Endothelial cell of umbilical vein (primary cell): ENCODE data around the gene TMEM87B.

Source experiments
- EZH2 ChIP-seq: IDR thresholded peaks from 2 replicates; pipeline ENCODE4 v1.6.1; 2012; ENCODE audit warnings: borderline replicate concordance, low read depth, mild to moderate bottlenecking, moderate library complexity, low read length, inconsistent platforms; ENCODE audit not compliant: severe bottlenecking
- FOS ChIP-seq: IDR thresholded peaks from 2 replicates; pipeline ENCODE4 v1.6.1; 2011; ENCODE audit warnings: mild to moderate bottlenecking, low read length, moderate library complexity, borderline replicate concordance; ENCODE audit not compliant: insufficient read depth
- GATA2 ChIP-seq: IDR thresholded peaks from 2 replicates; pipeline ENCODE4 v1.7.0; 2011; ENCODE audit warnings: low read depth, mild to moderate bottlenecking, moderate library complexity, mixed read lengths, low read length; ENCODE audit not compliant: insufficient read length, insufficient read depth
- JUN ChIP-seq: IDR thresholded peaks from 2 replicates; pipeline ENCODE4 v1.6.1; 2011; ENCODE audit warnings: borderline replicate concordance, low read depth; ENCODE audit not compliant: insufficient read length, insufficient read depth
- MYC ChIP-seq: IDR thresholded peaks from one replicate; pipeline ENCODE4 v1.6.1; 2011; ENCODE audit warnings: mild to moderate bottlenecking, low read depth, low read length
- POLR2A ChIP-seq: IDR thresholded peaks from 2 replicates; pipeline ENCODE4 v1.6.1; 2012; ENCODE audit warnings: low read depth, mild to moderate bottlenecking, control low read depth, low read length
- POLR2AphosphoS5 ChIP-seq: IDR thresholded peaks from 2 replicates; pipeline ENCODE4 v1.6.1; 2012; ENCODE audit warnings: low read depth, mild to moderate bottlenecking, control low read depth, low read length, moderate library complexity; ENCODE audit not compliant: insufficient read depth
- TF ChIP-seq, protein P1 (sequence below), 2 donors: IDR thresholded peaks; 1 replicate in 1 of 2; 2 replicates in 1 of 2; pipeline ENCODE4 v1.5.1; 2011; ENCODE audit warnings: low read length in 2 of 2, mild to moderate bottlenecking in 2 of 2, moderate library complexity in 2 of 2, control low read depth in 1 of 2, inconsistent platforms in 1 of 2, low read depth in 1 of 2; ENCODE audit not compliant: insufficient read depth in 1 of 2; ENCODE audit errors: extremely low read depth in 1 of 2
- TF ChIP-seq, protein P2 (sequence below): IDR thresholded peaks from 2 replicates; pipeline ENCODE4 v1.6.1; 2011; ENCODE audit not compliant: insufficient read depth, insufficient read length

GRCh38 chr2:112129060-112129459, 74.0 kb downstream of the TMEM87B start:
- TF ChIP-seq, protein P1, sequence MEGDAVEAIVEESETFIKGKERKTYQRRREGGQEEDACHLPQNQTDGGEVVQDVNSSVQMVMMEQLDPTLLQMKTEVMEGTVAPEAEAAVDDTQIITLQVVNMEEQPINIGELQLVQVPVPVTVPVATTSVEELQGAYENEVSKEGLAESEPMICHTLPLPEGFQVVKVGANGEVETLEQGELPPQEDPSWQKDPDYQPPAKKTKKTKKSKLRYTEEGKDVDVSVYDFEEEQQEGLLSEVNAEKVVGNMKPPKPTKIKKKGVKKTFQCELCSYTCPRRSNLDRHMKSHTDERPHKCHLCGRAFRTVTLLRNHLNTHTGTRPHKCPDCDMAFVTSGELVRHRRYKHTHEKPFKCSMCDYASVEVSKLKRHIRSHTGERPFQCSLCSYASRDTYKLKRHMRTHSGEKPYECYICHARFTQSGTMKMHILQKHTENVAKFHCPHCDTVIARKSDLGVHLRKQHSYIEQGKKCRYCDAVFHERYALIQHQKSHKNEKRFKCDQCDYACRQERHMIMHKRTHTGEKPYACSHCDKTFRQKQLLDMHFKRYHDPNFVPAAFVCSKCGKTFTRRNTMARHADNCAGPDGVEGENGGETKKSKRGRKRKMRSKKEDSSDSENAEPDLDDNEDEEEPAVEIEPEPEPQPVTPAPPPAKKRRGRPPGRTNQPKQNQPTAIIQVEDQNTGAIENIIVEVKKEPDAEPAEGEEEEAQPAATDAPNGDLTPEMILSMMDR (IDR thresholded peaks at IDR 0.05; ENCODE audit: extremely low read depth in 1 of 2, insufficient read depth in 1 of 2, low read depth in 1 of 2, low read length in 2 of 2) = no peak
- no peak for TF ChIP-seq POLR2A
- TF ChIP-seq, protein P2, sequence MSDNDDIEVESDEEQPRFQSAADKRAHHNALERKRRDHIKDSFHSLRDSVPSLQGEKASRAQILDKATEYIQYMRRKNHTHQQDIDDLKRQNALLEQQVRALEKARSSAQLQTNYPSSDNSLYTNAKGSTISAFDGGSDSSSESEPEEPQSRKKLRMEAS = no peak
- TF ChIP-seq FOS = no peak
- TF ChIP-seq EZH2 = no peak
- no peak for TF ChIP-seq POLR2AphosphoS5
- TF ChIP-seq JUN = no peak
- no peak for TF ChIP-seq GATA2
- TF ChIP-seq MYC = no peak
